GM21619 (cell line): Measurements from ENCODE around the gene MARK3.

ENCODE experiments used
- ATAC-seq: cut with Tn5 transposase; IDR thresholded peaks from one replicate; pipeline ENCODE4 v1.9.1; 2021; ENCODE audit not compliant: unreplicated experiment

Gene MARK3

GRCh38 chr14:103533999-103534575 is 148.9 kb downstream of the MARK3 start:
- ATAC-seq = no peak

- no peak for ATAC-seq
Observed at GRCh38 chr14:103534576-103535061, 149.4 kb downstream of the MARK3 start.

GRCh38 chr14:103535081-103535890 is 150.1 kb downstream of the MARK3 start:
- ATAC-seq = no peak

GRCh38 chr14:103535891-103536565 is 150.8 kb downstream of the MARK3 start:
- ATAC-seq = no peak

- no peak for ATAC-seq
Observed at GRCh38 chr14:103536693-103537092, 151.5 kb downstream of the MARK3 start.

- no peak for ATAC-seq
Observed at GRCh38 chr14:103537175-103537990, 152.2 kb downstream of the MARK3 start.

- ATAC-seq = no peak
Observed at GRCh38 chr14:103538291-103539055, 153.3 kb downstream of the MARK3 start.

GRCh38 chr14:103539056-103539825 is 154.0 kb downstream of the MARK3 start:
- no peak for ATAC-seq

- ATAC-seq = no peak
Observed at GRCh38 chr14:103540821-103541708, 155.8 kb downstream of the MARK3 start.

- ATAC-seq = no peak
Observed at GRCh38 chr14:103541709-103542604, 156.7 kb downstream of the MARK3 start.

GRCh38 chr14:103542605-103543088 is 157.4 kb downstream of the MARK3 start:
- ATAC-seq = no peak

GRCh38 chr14:103543140-103543539 is 157.9 kb downstream of the MARK3 start:
- ATAC-seq = no peak

- no peak for ATAC-seq
Observed at GRCh38 chr14:103543721-103544387, 158.6 kb downstream of the MARK3 start.

- no peak for ATAC-seq
Observed at GRCh38 chr14:103544388-103545218, 159.4 kb downstream of the MARK3 start.

- ATAC-seq = no peak
Observed at GRCh38 chr14:103545219-103545914, 160.2 kb downstream of the MARK3 start.
